Measurements from ENCODE around the gene PMM1. TPM values are rescaled to one million over a fixed set of nuclear protein-coding genes. Genes with fewer than 3 reads are reported as not detected.
"Not testable (repeated sequence)": the region's sequence is repeated elsewhere in the genome, so short reads cannot be mapped to it uniquely, and the experiment has no call there.

Gene PMM1
- total RNA-seq, 1 donor from 2014 or later = 61.2 TPM

GRCh38 chr22:41573677-41574076, 16.0 kb downstream of the PMM1 start:
- no peak for TF ChIP-seq CTCF (conservative IDR thresholded peaks at IDR 0.05; ENCODE audit: low read depth, low read length)
- no peak for DNase-seq (ENCODE audit: low read depth)
- no peak overlapping the region for H3K4me3 ChIP-seq (ENCODE audit: low read depth, low read length)

GRCh38 chr22:41572305-41572704, 17.3 kb downstream of the PMM1 start:
- DNase-seq (ENCODE audit: low read depth); H3K4me3 ChIP-seq (ENCODE audit: low read depth, low read length): not testable (repeated sequence)

- no peak for TF ChIP-seq CTCF (conservative IDR thresholded peaks at IDR 0.05; ENCODE audit: low read depth, low read length)
- no peak overlapping the region for H3K4me3 ChIP-seq (ENCODE audit: low read depth, low read length)
- no peak for DNase-seq (ENCODE audit: low read depth)
Observed at GRCh38 chr22:41571786-41572185, 17.9 kb downstream of the PMM1 start.

DNA sequence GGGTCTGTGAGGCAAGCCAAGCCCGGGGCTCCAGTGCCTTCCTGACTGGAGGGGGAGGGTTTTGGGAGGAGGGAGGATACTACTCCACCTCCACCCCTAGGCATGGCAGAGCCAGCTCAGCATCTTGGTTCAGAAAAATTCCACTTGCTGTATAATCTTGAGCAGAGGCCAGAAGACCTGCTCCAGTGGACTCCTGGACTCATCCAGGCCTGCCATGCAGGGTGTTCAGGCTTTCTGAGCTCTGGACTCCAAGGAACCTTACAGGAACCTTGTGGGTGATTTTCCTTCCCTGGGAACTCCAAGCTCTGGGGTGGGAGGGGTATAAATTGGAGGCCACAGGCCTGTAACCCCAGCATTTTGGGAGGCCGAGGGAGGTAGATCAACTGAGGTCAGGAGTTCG, 19.4 kb downstream of the PMM1 start:
- no peak for DNase-seq (ENCODE audit: low read depth)
- no peak for TF ChIP-seq CTCF (conservative IDR thresholded peaks at IDR 0.05; ENCODE audit: low read depth, low read length)
- H3K4me3 ChIP-seq (ENCODE audit: low read depth, low read length) = no peak overlapping the region

GRCh38 chr22:41568811-41569210, 20.8 kb downstream of the PMM1 start:
- no peak overlapping the region for H3K4me3 ChIP-seq (ENCODE audit: low read depth, low read length)
- no peak for TF ChIP-seq CTCF (conservative IDR thresholded peaks at IDR 0.05; ENCODE audit: low read depth, low read length)
- no peak for DNase-seq (ENCODE audit: low read depth)

DNA sequence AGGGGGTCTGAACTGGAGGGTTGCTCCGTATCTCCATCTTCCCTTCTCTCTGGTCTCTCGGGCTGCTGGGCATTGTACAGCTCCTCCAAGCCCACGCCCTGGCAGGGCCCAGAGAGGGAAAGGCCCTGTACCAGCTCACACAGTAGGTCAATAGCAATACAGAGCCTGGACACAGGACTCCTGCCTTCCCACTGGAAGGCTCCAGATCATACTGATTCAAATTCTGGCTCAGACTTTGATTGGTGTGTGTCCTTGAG, 22.2 kb downstream of the PMM1 start:
- TF ChIP-seq CTCF (conservative IDR thresholded peaks at IDR 0.05; ENCODE audit: low read depth, low read length) = no peak
- DNase-seq (ENCODE audit: low read depth) = no peak
- no peak overlapping the region for H3K4me3 ChIP-seq (ENCODE audit: low read depth, low read length)

DNA sequence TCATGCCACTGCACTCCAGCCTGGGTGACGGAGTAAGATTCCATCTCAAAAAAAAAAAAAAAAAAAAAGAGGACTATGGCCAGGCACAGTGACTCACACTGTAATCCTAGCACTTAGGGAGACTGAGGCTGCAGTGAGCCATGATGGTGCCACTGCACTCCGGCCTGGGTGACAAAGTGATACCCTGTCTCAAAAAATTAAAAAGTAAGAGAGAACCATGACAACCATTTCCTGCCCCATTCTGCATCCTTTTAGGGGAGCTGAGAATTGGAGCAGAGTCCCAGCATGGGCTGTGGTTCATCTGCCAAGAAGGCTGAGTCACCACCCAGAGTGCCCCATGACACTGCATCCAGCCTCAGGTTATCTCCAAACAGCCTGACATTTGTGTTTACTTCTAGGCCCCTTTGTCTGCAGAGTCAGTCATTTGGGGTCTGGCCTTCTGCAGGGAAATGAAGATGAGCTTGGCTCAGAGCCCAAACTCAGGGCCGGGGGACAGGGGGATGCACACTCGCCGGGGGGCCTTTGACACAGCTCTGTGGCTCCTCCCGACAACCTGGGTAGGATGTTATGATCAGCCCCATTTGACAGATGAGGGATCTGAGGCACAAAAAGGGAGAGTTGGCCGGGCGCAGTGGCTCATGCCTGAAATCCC, 24.1 kb downstream of the PMM1 start:
- no peak overlapping the region for H3K4me3 ChIP-seq (ENCODE audit: low read depth, low read length)
- DNase-seq (ENCODE audit: low read depth) = no peak
- TF ChIP-seq CTCF (conservative IDR thresholded peaks at IDR 0.05; ENCODE audit: low read depth, low read length) = no peak

All from epithelial cell of proximal tubule (primary cell).